Measurements from ENCODE around the gene B4GALT3.
"Not testable (repeated sequence)": the region's sequence is repeated elsewhere in the genome, so short reads cannot be mapped to it uniquely, and the experiment has no call there.

Gene B4GALT3

DNA sequence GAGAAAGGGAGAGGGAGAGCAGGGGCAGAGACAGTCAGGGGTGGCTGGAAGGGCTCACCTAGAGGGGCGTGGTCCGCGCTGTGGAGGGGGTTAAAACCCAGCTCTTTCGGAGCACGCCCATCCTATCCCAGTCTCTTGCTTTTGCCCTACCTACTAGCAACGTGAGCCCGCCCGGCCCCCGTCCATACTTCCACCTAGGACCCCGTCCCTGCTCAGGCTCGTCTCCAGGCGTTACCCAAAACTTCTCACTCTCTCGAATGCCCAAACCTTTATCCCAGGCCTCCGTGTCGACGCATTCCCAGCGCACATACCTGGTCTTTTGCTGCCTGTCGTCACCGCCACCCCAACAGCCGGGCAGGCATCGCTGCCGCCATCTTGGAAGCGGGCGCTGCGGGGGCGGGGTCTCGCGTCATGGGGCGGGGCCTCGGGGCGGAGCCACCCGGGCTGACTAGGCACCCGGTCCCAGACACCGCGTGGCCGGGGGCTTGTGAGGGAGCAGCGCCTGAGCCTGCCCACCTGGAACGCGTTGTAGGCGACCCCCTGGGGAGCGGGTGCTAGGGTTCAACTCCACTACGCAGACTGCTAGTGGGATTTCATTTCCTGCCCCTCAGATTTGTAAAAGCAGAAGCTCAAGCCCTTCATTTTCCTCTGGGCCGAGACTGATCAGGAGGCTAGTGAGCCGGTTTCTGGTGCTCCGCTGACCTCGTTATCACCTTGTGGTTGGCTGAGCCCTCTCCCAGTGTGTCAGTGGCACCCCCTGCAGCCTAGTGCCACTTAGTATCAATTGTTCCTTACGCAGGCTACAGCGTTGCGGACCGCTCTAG, at the start of gene B4GALT3:
TSS of gene B4GALT3 (minus strand) at position 396 of the 824 bp plus-strand sequence. CDS start 1,447 bp downstream, outside the sequence.
- DNase-seq: peak; percentile 56

DNA sequence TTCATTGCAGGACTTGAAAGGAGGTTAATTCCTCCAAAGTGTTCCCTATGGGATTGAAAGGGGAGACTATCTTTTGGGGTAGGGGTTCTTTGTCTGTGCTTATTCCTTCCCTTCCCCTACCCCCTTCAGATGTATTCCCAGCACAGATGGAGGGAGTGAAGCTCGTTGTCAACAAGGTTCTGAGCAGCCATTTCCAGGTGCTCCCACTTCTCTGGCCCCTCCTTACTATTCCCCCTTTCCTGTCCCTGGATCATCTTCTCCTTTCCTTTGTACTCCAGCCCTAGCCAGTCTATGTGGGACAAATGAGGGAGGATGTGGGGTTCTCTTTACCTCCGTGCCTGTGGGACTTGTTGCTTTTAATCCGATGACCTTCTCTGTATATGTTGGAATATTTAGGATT, 49.5 kb upstream of the B4GALT3 start:
- DNase-seq: no peak

DNA sequence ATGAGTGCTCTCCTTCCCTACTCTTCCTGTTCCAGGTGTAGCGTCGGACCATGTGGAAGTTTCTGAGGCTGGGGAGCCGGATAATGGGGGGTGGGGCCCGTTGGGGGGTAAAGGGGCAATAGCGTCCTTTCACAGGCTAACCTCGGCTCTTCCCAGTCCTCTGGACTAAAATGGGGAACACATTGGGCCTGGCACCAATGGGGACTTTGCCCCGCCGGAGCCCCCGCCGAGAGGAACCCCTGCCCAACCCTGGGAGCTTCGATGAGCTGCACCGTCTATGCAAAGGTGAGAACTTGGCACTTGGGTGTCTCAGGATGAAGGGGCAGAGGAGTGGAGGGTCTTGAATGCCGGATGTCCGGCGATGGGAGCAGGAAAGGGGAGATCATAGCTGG, 49.0 kb upstream of the B4GALT3 start:
- no peak for DNase-seq

DNA sequence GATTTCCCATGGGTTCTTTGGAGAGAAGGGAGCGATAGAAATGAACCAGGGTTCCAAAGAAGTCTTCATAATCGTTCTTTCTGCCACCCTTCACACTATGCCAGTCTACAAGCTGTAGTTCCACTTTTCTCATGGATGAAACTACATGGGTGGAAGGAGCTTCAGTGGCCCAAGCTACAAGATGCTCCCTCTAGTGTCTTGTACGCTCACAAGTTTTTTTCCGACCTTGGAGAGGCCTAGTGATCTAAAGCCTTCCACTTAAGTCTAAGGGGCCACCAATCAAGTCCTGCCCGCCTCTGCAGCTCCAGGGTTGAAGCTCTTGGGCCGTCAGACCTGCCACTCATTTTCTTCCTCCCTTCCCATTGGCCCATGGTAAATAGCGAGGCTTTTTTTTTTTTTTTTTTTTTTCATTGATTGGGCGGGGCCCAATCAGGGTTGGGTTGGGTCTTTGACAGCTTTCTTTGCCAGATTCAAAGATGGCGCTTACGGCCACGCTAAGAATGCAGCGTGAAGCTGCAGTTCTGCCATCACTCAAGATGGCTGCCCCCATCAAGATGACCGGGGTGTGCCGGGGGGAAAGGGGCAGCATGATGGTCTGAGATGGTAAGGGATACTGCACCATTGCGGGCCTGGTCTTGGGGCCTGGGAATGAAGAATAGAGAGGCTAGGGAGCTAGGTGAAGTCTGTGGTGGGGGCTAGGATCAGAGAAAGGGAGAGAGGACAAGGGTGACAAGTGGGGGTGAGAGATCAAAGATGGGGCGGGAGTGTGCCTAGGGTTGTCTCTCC, 48.4 kb upstream of the B4GALT3 start, which contains the start of gene TOMM40L:
TSS of gene TOMM40L (plus strand) at position 527 of the 786 bp plus-strand sequence. CDS start 430 bp downstream, outside the sequence.
- DNase-seq: peak; percentile 99

DNA sequence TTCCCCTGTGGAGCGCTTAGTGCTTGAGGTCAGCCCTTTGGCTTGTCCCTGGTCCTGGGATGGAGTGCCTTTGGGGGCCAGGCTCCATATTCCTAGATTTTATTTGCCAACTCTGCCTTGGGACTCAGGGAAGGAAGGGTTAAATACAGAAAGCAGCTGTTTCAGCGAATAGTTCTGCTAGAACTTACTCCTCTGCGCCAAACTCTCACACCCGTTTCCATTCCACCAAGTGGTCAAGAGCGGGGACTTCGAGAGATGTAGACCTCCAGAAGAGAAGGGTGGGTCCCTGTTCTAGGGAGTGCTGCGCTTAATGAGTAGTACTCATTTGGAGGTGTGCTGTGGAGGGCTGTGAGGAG, 47.8 kb upstream of the B4GALT3 start:
- DNase-seq: no peak

DNA sequence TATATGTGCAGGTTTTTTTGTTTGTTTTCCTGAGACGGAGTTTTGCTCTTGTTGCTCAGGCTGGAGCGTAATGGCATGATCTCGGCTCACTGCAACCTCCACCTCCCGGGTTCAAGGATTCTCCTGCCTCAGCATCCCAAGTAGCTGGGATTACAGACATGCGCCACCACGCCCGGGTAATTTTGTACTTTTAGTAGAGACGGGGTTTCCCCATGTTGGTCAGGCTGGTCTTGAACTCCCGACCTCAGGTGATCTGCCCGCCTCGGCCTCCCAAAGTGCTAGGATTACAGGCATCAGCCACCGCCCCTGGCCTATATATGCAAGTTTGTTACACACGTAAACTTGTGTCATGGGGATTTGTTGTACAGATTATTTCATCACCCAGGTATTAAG, 47.4 kb upstream of the B4GALT3 start:
- not testable (repeated sequence) for DNase-seq

DNA sequence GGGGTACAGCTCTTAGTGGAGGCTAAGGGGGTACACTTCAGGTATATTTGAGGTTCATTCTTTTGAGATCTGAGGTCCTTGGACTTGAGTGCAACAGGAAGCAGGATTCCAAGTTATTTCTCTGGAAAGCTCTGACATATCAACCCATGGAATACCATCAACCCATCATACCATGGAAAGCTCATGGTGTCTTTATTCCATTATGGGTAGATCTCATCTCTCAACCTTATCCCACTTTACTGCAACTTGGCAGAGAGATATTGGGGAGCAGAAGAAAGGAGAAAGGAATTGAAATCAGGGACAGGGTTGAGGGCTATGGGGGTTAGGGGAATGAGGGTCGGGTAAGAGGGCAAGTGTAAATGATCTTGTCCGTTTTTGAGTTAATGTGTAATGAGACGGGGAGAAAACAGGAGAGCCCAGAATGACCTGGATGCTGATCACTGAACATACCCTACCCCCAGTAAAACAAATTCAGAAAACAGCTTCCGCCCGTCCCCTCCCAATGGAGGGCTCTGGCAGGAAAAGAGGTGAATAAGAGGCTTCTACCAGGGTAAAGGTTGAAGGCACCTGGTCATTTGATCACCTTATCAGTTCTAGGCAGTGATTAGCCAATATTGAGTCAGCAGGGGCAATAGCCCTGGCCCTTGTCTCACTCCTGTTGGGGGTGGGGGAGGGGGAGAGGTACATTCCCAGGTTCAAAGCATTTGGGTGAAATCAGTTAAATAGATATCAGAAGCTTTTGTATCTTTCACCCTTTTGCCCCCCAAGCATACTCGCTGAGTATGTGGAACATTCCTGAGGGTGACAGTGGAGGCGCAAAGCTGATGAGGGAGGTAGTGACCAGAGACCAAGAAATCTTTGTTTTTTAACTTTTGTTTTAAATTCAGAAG, 46.7 kb upstream of the B4GALT3 start:
- DNase-seq: no peak

DNA sequence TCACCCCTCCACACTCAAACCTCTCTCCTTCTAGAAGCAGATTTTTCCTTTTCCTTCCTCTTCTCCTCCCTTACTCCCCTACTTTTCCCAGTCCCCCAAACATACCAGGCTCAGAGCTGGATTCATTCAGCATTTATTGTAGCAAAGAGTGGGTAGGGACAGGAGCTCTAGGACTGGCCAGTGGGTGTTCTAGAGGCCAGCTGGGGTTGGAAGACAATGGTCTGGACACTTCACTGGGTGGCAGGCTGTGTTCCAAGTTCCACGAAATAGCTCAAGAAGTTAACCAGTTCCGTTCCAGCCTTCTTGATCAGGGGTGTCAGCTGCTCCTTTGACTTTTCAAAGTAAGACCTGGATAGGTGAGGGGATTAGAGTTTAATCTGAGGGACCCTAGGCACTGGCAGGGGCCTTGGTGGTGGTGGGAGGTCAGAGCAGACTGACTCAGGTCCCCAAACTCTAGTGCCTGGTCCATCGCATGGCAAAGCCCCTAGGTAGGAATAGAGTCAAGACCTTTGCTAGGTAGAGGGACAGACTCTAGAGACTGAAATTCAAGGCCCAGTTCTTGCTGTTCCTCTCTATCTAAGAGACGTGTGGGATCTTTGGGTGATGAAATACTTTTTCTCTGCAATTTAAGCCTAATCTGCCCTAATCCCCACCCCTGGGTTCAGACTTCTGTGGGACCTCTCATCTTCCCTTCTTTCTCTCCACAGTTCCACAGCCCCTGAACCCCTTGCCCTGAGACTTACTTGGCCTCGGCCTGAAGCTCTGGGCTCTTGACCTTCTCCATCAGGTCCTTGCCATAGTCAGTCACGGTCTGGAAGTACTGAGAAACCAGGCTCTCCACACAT, 45.1 kb upstream of the B4GALT3 start:
- DNase-seq: no peak

DNA sequence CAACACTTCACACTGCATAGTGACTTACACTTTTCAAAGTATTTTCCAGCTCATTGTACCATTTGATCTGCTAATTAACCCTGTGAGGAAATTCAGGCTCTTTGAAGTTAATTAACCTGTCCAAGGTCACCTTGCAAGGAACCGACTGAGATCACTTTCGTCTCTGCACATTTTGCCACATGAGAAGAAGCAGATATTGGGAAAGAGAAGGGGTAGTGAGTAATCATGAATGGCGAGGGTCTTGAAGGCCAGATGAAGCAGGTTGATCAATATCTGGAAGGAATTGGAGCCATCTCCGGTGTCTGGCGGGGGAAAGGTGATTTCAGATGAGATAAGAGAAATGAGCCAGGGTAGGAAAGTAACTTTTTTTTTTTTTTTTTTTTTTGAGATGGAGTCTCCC, 42.7 kb upstream of the B4GALT3 start:
- no peak for DNase-seq

DNA sequence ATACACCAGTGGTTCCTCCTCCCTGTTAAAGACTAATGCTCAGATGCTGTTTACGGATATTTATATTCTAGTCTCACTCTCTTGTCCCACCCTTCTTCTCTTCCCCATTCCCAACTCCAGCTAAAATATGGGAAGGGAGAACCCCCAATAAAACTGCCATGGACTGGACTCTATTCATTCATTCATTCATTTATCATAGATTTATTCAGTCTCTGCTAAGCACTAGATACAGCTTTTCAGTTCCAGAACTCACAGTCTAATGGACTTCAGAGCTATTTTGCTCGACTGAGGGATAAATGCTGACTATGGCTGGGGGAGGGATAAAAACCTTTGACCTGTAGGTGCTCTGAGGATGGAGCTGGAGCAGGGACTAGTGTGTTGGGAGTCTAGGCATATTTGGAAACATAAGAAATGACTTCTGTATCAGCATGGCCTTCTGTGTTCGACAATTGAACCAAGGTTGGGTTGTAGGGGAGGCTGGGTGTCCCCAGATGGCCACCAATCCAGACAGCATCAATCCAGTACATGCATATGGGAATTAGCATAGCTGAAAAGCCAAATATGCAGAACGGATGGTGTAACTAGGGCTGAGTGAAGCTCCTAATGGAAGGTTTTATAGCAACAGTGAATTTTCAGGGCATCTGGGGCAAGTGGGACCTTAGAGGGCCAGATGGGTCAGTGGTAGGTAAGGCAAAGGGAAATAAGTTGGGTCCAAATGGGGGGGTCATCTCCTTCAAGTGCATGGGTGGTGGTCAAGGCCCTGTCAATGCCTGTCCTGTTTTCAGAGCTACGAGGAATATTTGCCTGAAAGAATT, 42.0 kb upstream of the B4GALT3 start:
- no peak for DNase-seq

DNA sequence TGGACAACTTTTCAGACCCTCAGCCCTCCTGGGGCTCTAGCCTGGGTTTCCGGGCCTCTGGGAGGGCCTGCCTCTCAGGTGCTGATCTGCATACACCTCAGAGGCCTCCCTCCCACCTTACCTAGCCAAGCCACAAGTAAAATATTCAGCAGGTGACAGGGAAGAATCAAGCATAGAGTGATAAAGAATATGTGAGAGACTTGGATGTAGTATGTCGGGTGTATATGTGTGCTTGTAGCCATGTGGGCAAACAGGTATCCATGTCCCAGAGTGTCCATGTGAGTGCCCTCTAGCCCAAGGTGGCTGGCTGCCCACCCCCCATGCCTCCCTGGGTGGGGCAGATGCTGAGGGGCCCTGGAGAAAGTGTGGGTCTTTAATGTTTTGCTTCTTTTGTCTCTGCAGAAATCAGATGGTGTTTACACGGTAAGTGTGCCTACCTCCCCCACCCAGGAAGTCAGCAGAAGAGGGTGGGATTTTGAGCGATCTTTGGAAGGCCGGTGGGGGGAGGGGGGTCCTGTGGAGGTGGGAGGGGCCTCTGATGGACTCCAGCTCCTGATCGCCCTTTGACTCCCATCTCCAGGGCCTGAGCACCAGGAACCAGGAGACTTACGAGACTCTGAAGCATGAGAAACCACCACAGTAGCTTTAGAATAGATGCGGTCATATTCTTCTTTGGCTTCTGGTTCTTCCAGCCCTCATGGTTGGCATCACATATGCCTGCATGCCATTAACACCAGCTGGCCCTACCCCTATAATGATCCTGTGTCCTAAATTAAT, 41.2 kb upstream of the B4GALT3 start:
- no peak for DNase-seq

DNA sequence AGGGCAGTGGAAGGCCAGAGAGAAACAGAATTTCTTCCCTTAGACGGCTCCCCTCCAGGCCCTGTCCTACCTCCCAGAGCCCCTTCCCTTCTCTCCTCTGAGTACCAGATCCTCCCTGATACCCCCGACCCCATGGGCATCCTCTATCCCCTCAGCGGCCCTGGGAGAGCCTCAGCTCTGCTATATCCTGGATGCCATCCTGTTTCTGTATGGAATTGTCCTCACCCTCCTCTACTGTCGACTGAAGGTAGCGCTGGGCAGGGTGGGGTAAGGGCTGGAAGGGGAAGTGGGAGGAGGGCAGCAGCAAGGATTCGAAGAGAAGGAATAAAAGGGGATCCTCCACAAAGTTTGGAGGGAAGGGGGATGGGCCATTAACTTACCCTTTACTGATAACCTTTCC, 40.5 kb upstream of the B4GALT3 start:
- no peak for DNase-seq

DNA sequence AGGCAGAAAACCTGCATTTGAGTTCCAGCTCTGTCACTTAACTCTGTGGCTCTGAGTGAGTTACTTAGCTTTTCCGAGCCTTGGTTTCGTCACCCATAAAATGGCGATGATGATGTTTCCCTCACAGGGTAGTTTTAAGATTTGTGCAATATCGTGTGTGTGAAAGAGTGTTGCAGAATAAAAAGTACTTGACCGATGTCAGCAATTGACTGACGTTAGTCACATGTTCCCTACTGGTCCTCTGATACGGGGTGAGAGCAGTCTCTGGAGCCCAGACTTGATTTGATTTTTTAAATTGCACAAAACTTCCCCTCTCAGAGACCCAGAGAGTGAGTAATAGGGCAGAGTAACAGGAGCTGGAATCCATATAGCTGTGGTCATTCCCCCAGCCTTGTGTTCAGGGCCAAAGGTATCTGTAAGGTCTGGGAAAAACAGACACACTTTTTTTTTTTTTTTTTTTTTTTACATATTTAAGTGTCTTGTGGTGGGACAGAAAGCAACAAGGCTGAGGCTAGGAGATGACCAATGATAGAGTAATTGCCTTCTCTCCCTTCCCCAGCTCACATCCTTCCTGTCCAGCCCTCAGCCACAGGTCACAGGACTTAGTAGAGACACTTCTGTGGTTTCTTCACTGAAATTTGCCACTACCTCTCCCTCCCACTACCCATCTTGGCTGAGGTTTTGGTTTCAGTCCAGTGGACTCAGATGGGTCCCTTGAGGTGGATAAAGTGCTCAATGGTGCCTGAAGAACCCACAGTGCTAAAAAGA, 39.8 kb upstream of the B4GALT3 start:
- no peak for DNase-seq

DNA sequence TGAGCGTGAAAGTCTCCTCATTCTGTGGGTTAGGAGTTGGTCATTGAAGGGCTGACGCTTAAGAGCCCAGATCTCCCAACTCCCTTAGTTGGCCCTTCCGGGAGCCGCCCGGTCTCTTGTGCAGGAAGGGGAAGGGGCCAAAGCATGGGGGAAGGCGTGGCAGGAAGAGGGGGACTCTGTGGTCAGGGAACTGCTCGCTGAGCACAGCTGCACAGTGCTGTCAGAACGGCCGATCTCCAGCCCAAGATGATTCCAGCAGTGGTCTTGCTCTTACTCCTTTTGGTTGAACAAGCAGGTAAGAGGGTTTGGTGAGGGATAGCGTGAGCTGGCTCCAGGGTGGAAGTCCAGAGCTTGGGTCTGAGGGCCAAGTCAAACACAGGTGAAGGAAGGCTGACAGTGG, 37.8 kb upstream of the B4GALT3 start, which contains the start of gene FCER1G:
TSS of gene FCER1G (plus strand) at position 220 of the 400 bp plus-strand sequence. CDS start at position 247, 27 bp downstream.
- no peak for DNase-seq

DNA sequence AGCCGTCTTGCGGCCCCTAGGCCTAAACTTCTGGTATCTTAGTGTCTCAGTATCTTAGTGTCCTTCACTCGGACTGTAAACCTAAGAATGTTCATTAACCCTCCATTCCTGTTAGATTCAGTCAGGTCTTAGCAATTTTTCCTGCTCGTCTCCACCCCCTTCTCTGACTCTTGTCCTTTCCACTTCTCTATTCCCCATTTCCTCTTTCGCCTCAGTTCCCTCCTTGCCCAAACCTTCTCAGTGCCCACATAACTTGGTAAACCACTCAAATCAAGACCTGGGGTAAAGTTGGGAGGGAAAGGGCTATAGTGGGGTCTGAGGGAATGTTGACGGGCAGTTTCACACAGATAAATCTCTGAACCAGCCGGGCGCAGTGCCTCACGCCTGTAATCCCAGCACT, 37.1 kb upstream of the B4GALT3 start:
- DNase-seq: no peak

DNA sequence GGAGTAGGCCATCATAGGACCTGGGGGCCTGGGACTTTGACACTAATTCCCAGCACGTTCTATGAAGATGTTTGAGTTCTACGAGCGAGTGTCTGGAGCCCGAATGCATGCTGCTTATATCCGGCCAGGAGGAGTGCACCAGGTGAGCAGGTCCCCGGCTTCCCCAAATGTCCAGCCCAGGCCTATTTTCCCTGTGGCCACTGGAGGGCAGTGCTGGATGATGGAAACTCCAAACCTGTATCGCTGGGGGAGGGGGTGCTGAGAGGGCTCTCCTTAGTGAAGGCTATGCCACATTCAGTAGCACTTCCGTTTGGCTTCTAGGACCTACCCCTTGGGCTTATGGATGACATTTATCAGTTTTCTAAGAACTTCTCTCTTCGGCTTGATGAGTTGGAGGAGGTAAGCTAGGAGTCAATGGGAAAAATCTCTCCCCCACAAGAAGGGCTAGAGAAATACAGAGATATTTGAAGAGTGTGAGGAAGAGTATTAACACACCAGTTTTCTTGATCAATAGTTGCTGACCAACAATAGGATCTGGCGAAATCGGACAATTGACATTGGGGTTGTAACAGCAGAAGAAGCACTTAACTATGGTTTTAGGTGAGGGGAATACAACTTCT, 32.6 kb upstream of the B4GALT3 start:
- DNase-seq: peak; percentile 14

DNA sequence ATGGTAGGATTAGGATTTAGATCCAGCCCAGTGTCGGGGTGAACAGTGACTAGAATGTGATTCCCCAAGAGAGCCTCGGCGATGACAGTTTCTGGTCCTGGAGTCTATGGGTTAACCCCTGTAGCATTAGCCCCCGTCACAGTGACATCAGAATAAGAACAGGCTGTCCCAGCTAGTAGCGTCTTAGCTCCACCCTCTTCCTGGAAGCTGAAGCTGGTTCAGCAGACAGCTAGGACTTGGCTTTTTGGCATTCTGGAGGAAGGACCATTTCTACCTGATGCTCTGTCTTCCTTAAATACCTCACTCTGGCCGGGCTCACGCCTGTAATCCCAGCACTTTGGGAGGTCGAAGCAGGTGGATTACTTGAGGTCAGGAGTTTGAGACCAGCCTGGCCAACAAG, 29.9 kb upstream of the B4GALT3 start:
- DNase-seq: no peak

DNA sequence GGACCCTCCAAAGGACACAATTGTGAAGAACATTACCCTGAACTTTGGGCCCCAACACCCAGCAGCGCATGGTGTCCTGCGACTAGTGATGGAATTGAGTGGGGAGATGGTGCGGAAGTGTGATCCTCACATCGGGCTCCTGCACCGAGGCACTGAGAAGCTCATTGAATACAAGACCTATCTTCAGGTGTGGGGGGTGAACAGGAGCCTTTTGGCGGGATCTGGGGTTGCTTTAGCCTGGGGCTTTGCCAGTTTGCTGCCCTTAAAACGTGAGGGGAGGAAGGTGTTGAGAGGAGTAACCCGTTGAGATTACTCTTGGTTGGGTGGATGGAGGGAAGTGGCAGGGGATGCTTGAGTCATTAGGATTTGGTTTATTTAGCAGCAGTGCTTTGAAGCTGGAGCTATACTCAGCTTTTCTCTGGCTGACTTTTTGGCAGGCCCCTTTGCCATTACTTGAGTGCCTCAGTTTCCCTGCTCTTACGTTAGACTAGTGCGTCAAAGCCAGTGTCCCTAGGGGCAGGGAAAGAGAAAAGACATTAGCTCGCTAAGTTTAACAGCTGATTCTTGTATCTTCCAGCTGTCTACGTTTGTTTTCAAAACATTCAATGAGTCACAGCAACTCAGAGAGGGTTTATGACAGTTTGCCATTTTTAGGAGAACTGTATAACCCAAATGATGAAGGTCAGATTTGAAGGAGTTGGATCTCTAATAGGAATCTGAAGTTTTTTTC, 29.3 kb upstream of the B4GALT3 start:
- no peak for DNase-seq

Measured in DMS 273 treated with DMSO at 0.1 percent for 48 hours (cell line).